Ovary (tissue), 9 donors: ENCODE data around the gene KRTAP5-3. TPM values are rescaled to one million over a fixed set of nuclear protein-coding genes. Genes with fewer than 3 reads are reported as not detected.

Source experiments
- DNase-seq, 5 donors: peaks; one replicate each; pipeline ENCODE4 v3.0.0-alpha.2; 2019 to 2020
- H3K27ac ChIP-seq, 2 donors: fragments of 200-600 bp; one replicate each; pipeline versions ENCODE4 v1.5.1 to v1.8.0; 2019 to 2022
- H3K27me3 ChIP-seq: fragments of 200-600 bp; one replicate; pipeline ENCODE4 v1.8.0; 2022
- H3K36me3 ChIP-seq: fragments of 200-600 bp; sonication (generic); one replicate; pipeline ENCODE4 v1.5.1; 2019
- H3K4me1 ChIP-seq: one replicate; pipeline ENCODE4 v1.8.1; 2013; ENCODE audit warnings: mild to moderate bottlenecking, moderate library complexity; ENCODE audit not compliant: insufficient read depth
- H3K4me3 ChIP-seq: fragments of 200-600 bp; sonication (generic); one replicate; pipeline ENCODE4 v1.5.1; 2017
- H3K9me3 ChIP-seq, 2 donors: fragments of 200-600 bp in 1 of 2; sonication (generic) in 1 of 2; one replicate each; pipeline versions ENCODE4 v1.5.1 to v1.8.1; 2013 to 2019; ENCODE audit warnings: mild to moderate bottlenecking in 1 of 2, moderate library complexity in 1 of 2
- CTCF ChIP-seq, 3 donors: fragments of 450-650 bp in 2 of 3; fragments of 200-600 bp in 1 of 3; IDR thresholded peaks; one replicate each; pipeline versions ENCODE4 v1.5.1 to v1.8.0; 2016 to 2022; ENCODE audit warnings: antibody characterized with exemption in 3 of 3, mild to moderate bottlenecking in 1 of 3
- EP300 ChIP-seq: sonication (generic); formaldehyde crosslinking; IDR thresholded peaks from one replicate; pipeline ENCODE4 v1.6.1; 2017; ENCODE audit warnings: antibody characterized with exemption
- POLR2A ChIP-seq: fragments of 450-650 bp; IDR thresholded peaks from one replicate; pipeline ENCODE4 v1.6.1; 2017; ENCODE audit warnings: antibody characterized with exemption, mild to moderate bottlenecking, moderate library complexity
- WGBS, 3 donors: extraction: QIAGEN DNeasy Blood & Tissue Kit in 1 of 3; methylation state at CpG; one replicate each; pipeline versions ENCODE4 v1.1.5 to v1.1.7; 2013 to 2017; 5-methylcytosine and 5-hydroxymethylcytosine counted together
- intact Hi-C, 4 donors: fragments of 100-400 bp; cut with DNase I; formaldehyde crosslinking; loops; one replicate each; pipeline versions ENCODE4 v1.11.0 to v1.15.1; 2022 to 2023
- polyA plus RNA-seq, 2 donors: library from polyadenylated mRNA; stranded (reverse); fragments of 200-250 nt in 1 of 2; fragments of 350-450 nt in 1 of 2; fragmentation: Illumina TruSeq in 1 of 2; extraction: RNeasy Lipid Tissue Mini Kit (QIAGEN cat#74804) in 1 of 2; gene quantifications; one replicate each; pipeline ENCODE4 v1.2.3, GENCODE V29; 2013 to 2014
- total RNA-seq, 7 donors: library from RNA; depleted of rRNA in 2 of 7; stranded (reverse); fragments of >200 nt in 2 of 7; fragmentation: NEBNext Ultra II Directional in 3 of 7; extraction: Animal tissue kit (Norgen Biotek cat#: 25700) in 3 of 7; gene quantifications; one replicate each; pipeline versions ENCODE4 v1.1.0 to v1.2.4, GENCODE V29; 2016 to 2023
- donor health status: DM: no; HTN: no; CAD: no; lungs with moderate emphysema.
- donor health status: DM: no; HTN: no; CAD: no.
- donor health status: Bipolar disorder and iron deficiency.
- donor health status: DM: yes; HTN: yes; CAD: no.
- donor health status: DM: no; HTN: no; CAD: no.
- donor health status: DM: yes; HTN: yes; CAD: no.

KRTAP5-3 gene
- total and polyA plus RNA-seq, 9 donors: not detected

DNA sequence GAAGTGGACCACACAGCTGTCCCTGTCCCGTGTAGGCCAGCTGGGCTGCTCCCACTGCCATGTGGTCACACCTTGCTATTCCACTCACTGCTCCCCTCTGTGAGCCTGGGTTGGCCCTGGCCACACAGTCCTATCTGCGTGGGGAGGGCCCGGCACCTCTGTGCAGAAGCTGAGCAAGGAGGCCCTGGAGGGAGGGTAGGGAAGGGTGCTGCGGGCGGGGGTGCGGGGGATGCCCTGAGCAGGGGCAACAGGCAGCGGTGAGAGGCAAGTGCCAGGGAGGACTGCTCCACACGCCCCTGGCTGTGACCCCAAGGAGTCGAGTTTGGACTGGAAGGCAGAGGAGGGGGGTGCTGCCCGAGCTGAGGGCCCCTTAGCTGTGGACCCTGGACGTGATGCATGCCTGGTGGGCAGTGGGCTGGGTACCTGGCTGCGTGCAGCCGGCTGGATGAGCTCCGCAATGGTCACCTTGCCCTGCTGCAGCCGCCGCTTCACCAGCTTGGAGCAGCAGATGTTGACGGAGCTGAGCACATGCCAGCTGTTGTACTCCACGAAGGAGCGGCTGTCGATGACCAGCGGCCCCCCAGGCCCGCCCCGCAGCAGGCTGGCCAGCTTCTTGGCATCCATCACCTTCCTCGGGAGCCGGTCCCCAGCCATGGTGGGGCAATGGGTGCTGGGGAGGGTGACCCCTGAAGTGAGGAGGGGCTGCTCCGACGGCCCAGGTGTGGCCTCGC is 42.9 kb downstream of the KRTAP5-3 start:
- 63 to 79% (median 65%) methylated on average over 28 of the region's 28 CpGs for WGBS, 3 donors
- intact Hi-C loops: no loop called here
- TF ChIP-seq POLR2A (no peak), EP300 (no peak), CTCF (IDR thresholded peaks at IDR 0.05) (no peak)
- no peak for DNase-seq
- Histone ChIP-seq H3K36me3 (no peaks in the 10 kb centered on the region), H3K27ac (no peak overlapping the region), H3K4me3 (no peak overlapping the region), H3K4me1 (no peaks in the 10 kb centered on the region), H3K9me3 (no peaks in the 10 kb centered on the region), H3K27me3 (no peaks in the 10 kb centered on the region)

DNA sequence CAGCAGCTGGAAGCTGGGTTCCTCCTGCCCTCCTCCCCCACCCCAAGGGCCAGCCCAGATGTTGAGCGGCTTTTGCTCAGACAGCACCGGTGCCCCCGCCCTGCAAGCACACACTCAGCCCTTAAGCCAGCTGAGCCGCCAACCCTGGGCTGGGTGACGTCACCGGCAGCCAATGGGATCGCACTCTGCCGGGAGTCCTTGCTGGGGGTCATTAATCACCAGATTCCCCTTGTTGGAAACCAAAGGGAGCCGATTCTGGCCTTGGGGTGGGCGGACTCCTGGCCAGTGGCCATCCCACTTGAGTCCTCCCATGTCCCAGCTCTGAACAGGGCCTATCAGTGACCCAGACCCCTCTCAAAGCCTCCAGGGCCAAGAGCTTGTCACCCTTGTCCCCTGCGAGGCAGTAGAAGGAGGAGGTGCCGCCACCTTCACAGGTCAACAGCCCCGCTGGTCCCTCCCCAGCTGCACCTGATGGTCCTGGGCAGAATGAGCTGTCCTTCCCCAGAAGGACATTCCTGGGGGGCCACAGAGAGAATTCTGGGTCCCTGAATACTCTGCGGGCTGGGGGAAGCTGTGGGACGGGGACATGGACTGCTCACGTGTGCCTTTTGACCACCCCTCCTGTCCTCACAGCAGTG is 43.6 kb downstream of the KRTAP5-3 start:
- no peak overlapping the region for H3K4me3 ChIP-seq
- peak in 1 of 5 donors; percentile 56 for DNase-seq
- H3K36me3 ChIP-seq: no peaks in the 10 kb centered on the region
- H3K4me1 ChIP-seq: no peaks in the 10 kb centered on the region
- no peaks in the 10 kb centered on the region for H3K27me3 ChIP-seq
- TF ChIP-seq POLR2A: no peak
- TF ChIP-seq EP300: no peak
- no peak for TF ChIP-seq CTCF (IDR thresholded peaks at IDR 0.05)
- no peaks in the 10 kb centered on the region for H3K9me3 ChIP-seq
- 33 to 39% (median 39%) methylated on average over 14 to 16 of the region's 16 CpGs for WGBS, 3 donors
- H3K27ac ChIP-seq: no peak overlapping the region
- intact Hi-C loops: no loop called here

- Histone ChIP-seq H3K27me3 (no peaks in the 10 kb centered on the region), H3K36me3 (no peaks in the 10 kb centered on the region), H3K9me3 (no peaks in the 10 kb centered on the region), H3K4me3 (no peak overlapping the region), H3K27ac (no peak overlapping the region), H3K4me1 (peaks cover under 1% of the 10 kb centered on the region)
- intact Hi-C loops: no loop called here
- TF ChIP-seq EP300: no peak
- no peak for TF ChIP-seq POLR2A
- TF ChIP-seq CTCF (IDR thresholded peaks at IDR 0.05): no peak
- 72 to 80% (median 73%) methylated on average over 24 to 29 of the region's 29 CpGs for WGBS, 3 donors
- DNase-seq: no peak
Observed at GRCh38 chr11:1563697-1564534, 44.3 kb downstream of the KRTAP5-3 start.

DNA sequence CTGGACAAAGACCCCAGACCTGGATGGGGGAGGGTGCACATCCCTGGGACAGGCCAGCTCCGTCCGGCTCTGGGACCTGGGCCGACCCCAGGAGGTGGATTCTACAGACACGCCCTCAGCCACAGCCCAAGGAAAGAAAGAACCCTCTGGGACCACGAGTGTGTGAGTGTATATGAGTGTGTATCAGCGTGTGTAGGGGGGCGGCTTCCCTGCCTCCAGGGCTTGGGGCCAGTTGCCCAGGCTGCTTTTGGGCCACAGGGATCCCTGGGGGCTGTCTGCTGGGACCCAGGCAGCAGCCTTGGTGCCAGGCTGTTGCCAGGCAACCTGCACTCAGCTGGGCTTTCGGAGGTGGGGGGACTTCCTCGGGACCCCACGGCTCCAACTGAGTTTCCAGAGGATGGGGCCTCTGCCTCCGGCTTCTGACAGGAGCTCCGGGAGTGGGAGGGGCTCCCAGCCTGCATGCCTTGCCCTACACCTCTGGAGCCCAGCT is 45.1 kb downstream of the KRTAP5-3 start:
- 66 to 79% (median 71%) methylated on average over 12 of the region's 12 CpGs for WGBS, 3 donors
- no peak overlapping the region for H3K27ac ChIP-seq
- no peak for DNase-seq
- intact Hi-C loops: no loop called here
- no peaks in the 10 kb centered on the region for H3K27me3 ChIP-seq
- H3K9me3 ChIP-seq: no peaks in the 10 kb centered on the region
- peaks cover 4% of the 10 kb centered on the region for H3K4me1 ChIP-seq
- TF ChIP-seq POLR2A (no peak), CTCF (IDR thresholded peaks at IDR 0.05) (no peak), EP300 (no peak)
- H3K36me3 ChIP-seq: no peaks in the 10 kb centered on the region
- H3K4me3 ChIP-seq: no peak overlapping the region
